Lung (tissue), 12 donors: ENCODE results near the gene ZNF784. TPM values are rescaled to one million over a fixed set of nuclear protein-coding genes. Genes with fewer than 3 reads are reported as not detected.

Experiments used
- ATAC-seq: fragments of 200-7000 bp; cut with Tn5 transposase; one replicate; pipeline ENCODE4 v1.9.1; 2020; ENCODE audit warnings: moderate number of reproducible peaks; ENCODE audit not compliant: insufficient read depth, low FRiP score
- DNase-seq, 3 donors: peaks; one replicate each; pipeline ENCODE4 v3.0.0-alpha.2; 2013 to 2017
- H3K27ac ChIP-seq, 2 donors: one replicate each; pipeline ENCODE4 v1.5.1; 2013; ENCODE audit warnings: mild to moderate bottlenecking in 2 of 2, moderate library complexity in 2 of 2, control low read depth in 1 of 2, inconsistent platforms in 1 of 2, low read depth in 1 of 2, low read length in 1 of 2
- H3K27me3 ChIP-seq, 3 donors: one replicate each; pipeline ENCODE4 v1.5.1; 2013; ENCODE audit warnings: low read length in 2 of 3; ENCODE audit not compliant: control insufficient read depth in 3 of 3, insufficient read depth in 3 of 3
- H3K36me3 ChIP-seq, 4 donors: one replicate each; pipeline ENCODE4 v1.5.1; 2013; ENCODE audit warnings: low read length in 4 of 4, mild to moderate bottlenecking in 1 of 4, moderate library complexity in 1 of 4; ENCODE audit not compliant: control insufficient read depth in 4 of 4, insufficient read depth in 4 of 4
- H3K4me1 ChIP-seq, 5 donors: one replicate each; pipeline ENCODE4 v1.5.1; 2013; ENCODE audit warnings: low read length in 5 of 5, mild to moderate bottlenecking in 2 of 5, moderate library complexity in 1 of 5; ENCODE audit not compliant: control insufficient read depth in 5 of 5, insufficient read depth in 5 of 5
- H3K4me3 ChIP-seq: one replicate; pipeline ENCODE4 v1.5.1; 2013; ENCODE audit warnings: mild to moderate bottlenecking, control low read depth, moderate library complexity
- H3K9ac ChIP-seq, 2 donors: one replicate each; pipeline ENCODE4 v1.5.1; 2013; ENCODE audit warnings: low read length in 2 of 2, control low read depth in 1 of 2; ENCODE audit not compliant: insufficient read depth in 1 of 2
- H3K9me3 ChIP-seq, 4 donors: one replicate each; pipeline ENCODE4 v1.5.1; 2013; ENCODE audit warnings: low read length in 3 of 4, mild to moderate bottlenecking in 1 of 4, moderate library complexity in 1 of 4; ENCODE audit not compliant: control insufficient read depth in 4 of 4, insufficient read depth in 3 of 4
- WGBS, 2 donors: extraction: QIAGEN DNeasy Blood & Tissue Kit; methylation state at CpG; one replicate each; pipeline ENCODE4 v1.1.7; 2013; 5-methylcytosine and 5-hydroxymethylcytosine counted together
- polyA plus RNA-seq, 2 donors: library from polyadenylated mRNA; stranded (reverse); fragments of 200-250 nt; gene quantifications; one replicate each; pipeline ENCODE4 v1.2.1, GENCODE V29; 2013
- total RNA-seq, 2 donors: library from RNA; depleted of rRNA in 1 of 2; stranded (reverse); fragments of >200 nt in 1 of 2; gene quantifications; one replicate each; pipeline ENCODE4 v1.2.1, GENCODE V29; 2014 to 2021
- TF ChIP-seq, protein P1 (sequence below): IDR thresholded peaks from 2 replicates; pipeline ENCODE4 v1.5.1; 2012; ENCODE audit warnings: mild to moderate bottlenecking; ENCODE audit errors: control extremely low read depth, extremely low read depth
- donor health status: control.
- donor health status: control.
- donor health status: Bipolar disorder and iron deficiency.
- donor health status: healthy.
- donor health status: DM: yes; HTN: yes; CAD: no.

ZNF784 gene
- total and polyA plus RNA-seq, 4 donors = 6.3 to 9.4 (median 6.9) TPM

DNA sequence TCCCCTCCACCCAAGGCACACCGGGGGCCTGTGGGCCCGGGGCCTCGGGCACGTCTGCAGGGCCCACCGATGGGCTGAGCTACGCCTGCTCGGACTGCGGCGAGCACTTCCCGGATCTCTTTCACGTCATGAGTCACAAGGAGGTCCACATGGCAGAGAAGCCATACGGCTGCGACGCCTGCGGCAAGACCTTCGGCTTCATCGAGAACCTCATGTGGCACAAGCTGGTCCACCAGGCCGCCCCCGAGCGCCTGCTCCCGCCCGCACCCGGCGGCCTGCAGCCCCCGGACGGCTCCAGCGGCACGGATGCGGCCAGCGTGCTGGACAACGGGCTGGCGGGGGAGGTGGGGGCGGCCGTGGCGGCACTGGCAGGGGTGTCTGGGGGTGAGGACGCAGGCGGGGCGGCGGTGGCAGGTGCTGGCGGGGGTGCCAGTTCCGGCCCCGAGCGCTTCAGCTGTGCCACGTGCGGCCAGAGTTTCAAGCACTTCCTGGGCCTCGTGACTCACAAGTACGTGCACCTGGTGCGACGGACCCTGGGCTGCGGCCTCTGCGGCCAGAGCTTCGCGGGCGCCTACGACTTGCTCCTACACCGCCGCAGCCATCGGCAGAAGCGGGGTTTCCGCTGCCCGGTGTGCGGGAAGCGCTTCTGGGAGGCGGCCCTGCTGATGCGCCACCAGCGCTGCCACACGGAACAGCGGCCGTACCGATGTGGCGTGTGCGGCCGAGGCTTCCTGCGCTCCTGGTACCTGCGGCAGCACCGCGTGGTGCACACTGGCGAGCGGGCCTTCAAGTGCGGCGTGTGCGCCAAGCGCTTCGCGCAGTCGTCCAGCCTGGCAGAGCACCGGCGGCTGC, 8.6 kb downstream of the ZNF784 start:
- H3K9ac ChIP-seq = no peak overlapping the region
- DNase-seq = no peak
- H3K27ac ChIP-seq = no peak overlapping the region
- peaks cover 9 to 42% (median 14%) of the 10 kb centered on the region in 4 donors for H3K36me3 ChIP-seq
- no peaks in the 10 kb centered on the region for H3K27me3 ChIP-seq
- WGBS, 2 donors = 97 to 98% methylated on average over 84 to 88 of the region's 88 CpGs
- no peak for ATAC-seq
- H3K4me3 ChIP-seq = no peak overlapping the region
- no peaks in the 10 kb centered on the region for H3K9me3 ChIP-seq
- peaks cover 4 to 15% (median 13%) of the 10 kb centered on the region in 5 donors for H3K4me1 ChIP-seq
- TF ChIP-seq, protein P1, sequence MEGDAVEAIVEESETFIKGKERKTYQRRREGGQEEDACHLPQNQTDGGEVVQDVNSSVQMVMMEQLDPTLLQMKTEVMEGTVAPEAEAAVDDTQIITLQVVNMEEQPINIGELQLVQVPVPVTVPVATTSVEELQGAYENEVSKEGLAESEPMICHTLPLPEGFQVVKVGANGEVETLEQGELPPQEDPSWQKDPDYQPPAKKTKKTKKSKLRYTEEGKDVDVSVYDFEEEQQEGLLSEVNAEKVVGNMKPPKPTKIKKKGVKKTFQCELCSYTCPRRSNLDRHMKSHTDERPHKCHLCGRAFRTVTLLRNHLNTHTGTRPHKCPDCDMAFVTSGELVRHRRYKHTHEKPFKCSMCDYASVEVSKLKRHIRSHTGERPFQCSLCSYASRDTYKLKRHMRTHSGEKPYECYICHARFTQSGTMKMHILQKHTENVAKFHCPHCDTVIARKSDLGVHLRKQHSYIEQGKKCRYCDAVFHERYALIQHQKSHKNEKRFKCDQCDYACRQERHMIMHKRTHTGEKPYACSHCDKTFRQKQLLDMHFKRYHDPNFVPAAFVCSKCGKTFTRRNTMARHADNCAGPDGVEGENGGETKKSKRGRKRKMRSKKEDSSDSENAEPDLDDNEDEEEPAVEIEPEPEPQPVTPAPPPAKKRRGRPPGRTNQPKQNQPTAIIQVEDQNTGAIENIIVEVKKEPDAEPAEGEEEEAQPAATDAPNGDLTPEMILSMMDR = no peak

DNA sequence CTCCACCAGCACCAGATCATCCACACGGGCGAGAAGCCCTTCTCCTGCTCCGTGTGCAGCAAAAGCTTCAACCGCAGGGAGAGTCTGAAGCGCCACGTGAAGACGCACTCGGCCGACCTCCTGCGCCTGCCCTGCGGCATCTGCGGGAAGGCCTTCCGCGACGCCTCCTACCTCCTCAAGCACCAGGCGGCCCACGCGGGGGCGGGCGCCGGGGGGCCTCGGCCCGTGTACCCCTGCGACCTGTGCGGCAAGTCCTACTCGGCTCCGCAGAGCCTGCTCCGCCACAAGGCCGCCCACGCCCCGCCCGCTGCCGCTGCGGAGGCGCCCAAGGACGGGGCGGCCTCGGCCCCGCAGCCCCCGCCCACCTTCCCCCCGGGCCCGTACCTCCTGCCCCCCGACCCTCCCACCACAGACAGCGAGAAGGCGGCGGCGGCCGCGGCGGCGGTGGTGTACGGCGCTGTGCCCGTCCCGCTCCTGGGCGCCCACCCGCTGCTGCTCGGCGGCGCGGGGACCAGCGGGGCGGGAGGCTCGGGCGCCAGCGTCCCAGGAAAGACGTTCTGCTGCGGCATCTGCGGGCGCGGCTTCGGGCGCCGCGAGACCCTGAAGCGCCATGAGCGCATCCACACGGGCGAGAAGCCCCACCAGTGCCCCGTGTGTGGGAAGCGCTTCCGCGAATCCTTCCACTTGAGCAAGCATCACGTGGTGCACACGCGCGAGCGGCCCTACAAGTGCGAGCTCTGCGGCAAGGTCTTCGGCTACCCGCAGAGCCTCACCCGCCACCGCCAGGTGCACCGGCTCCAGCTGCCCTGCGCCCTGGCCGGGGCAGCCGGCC, 9.4 kb downstream of the ZNF784 start:
- peaks cover 4 to 13% (median 9%) of the 10 kb centered on the region in 5 donors for H3K4me1 ChIP-seq
- H3K4me3 ChIP-seq = no peak overlapping the region
- DNase-seq = no peak
- peaks cover 11 to 45% (median 15%) of the 10 kb centered on the region in 4 donors for H3K36me3 ChIP-seq
- H3K9ac ChIP-seq = no peak overlapping the region
- H3K9me3 ChIP-seq = no peaks in the 10 kb centered on the region
- WGBS, 2 donors = 98% methylated on average over 88 to 98 of the region's 98 CpGs
- no peak for ATAC-seq
- TF ChIP-seq, protein P1 = no peak
- no peaks in the 10 kb centered on the region for H3K27me3 ChIP-seq
- H3K27ac ChIP-seq = no peak overlapping the region

DNA sequence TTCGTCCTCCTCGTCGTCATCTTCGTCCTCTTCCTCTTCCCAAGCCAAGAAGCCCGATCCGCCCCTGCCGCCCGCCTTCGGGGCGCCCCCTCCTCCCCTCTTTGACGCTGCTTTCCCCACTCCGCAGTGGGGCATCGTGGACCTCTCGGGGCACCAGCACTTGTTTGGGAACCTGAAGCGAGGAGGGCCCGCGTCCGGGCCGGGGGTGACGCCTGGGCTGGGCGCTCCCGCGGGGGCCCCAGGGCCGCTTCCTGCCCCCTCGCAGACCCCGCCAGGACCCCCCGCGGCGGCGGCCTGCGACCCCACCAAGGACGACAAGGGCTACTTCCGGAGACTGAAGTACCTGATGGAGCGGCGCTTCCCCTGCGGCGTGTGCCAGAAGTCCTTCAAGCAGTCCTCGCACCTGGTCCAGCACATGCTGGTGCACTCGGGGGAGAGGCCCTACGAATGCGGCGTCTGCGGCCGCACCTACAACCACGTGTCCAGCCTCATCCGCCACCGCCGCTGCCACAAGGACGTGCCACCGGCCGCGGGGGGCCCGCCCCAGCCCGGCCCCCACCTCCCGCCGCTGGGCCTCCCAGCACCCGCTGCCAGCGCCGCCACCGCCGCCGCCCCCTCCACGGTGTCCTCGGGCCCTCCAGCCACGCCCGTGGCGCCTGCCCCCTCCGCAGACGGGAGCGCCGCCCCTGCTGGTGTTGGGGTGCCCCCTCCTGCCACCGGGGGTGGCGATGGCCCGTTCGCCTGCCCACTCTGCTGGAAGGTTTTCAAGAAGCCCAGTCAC, 10.2 kb downstream of the ZNF784 start:
- no peaks in the 10 kb centered on the region for H3K27me3 ChIP-seq
- WGBS, 2 donors = 96% methylated on average over 56 to 75 of the region's 75 CpGs
- TF ChIP-seq, protein P1 = no peak
- H3K4me3 ChIP-seq = no peak overlapping the region
- H3K9me3 ChIP-seq = no peaks in the 10 kb centered on the region
- peaks cover 0 to 9% (median 6%) of the 10 kb centered on the region in 5 donors for H3K4me1 ChIP-seq
- H3K27ac ChIP-seq = no peak overlapping the region
- ATAC-seq (no peak), DNase-seq (no peak)
- H3K9ac ChIP-seq = no peak overlapping the region
- H3K36me3 ChIP-seq = peaks cover 13 to 52% (median 21%) of the 10 kb centered on the region in 4 donors
